PC-3 (cell line): Measurements from ENCODE around the gene TMX3.

ENCODE experiments used
- EZH2 ChIP-seq: fragments of 300-600 bp; sonication (generic); IDR thresholded peaks from one replicate; pipeline ENCODE4 v1.6.1; 2017; ENCODE audit warnings: antibody characterized with exemption, mild to moderate bottlenecking, low read length; ENCODE audit not compliant: unreplicated experiment
- EZH2phosphoT487 ChIP-seq: fragments of 300-600 bp; sonication (generic); IDR thresholded peaks from 2 replicates; pipeline ENCODE4 v1.6.1; 2018; ENCODE audit warnings: mild to moderate bottlenecking, antibody characterized with exemption, low read length, borderline replicate concordance
- TF ChIP-seq, protein P1 (sequence below): fragments of 300-600 bp; sonication (generic); conservative IDR thresholded peaks from 2 replicates; pipeline ENCODE4 v1.5.1; 2017; ENCODE audit warnings: antibody characterized with exemption, low read depth, mild to moderate bottlenecking, low read length

DNA sequence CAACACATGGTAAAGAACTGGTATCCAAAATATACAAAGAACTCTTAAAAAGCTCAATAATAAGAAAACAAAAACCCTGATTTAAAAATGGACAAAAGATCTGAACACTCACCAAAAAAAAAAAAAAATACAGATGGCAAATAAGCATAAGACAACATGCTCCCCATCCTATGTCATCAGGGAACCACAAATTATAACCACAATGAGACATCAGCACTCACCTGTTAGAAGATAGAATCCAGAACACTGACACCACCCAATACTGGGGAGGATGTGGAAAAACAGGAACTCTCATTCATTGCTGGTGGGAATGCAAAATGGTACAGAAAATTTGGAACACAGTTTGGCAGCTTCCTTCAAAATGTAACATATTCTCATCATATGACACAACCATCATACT lies 66.7 kb downstream of the TMX3 start:
- TF ChIP-seq EZH2: no peak
- TF ChIP-seq, protein P1, sequence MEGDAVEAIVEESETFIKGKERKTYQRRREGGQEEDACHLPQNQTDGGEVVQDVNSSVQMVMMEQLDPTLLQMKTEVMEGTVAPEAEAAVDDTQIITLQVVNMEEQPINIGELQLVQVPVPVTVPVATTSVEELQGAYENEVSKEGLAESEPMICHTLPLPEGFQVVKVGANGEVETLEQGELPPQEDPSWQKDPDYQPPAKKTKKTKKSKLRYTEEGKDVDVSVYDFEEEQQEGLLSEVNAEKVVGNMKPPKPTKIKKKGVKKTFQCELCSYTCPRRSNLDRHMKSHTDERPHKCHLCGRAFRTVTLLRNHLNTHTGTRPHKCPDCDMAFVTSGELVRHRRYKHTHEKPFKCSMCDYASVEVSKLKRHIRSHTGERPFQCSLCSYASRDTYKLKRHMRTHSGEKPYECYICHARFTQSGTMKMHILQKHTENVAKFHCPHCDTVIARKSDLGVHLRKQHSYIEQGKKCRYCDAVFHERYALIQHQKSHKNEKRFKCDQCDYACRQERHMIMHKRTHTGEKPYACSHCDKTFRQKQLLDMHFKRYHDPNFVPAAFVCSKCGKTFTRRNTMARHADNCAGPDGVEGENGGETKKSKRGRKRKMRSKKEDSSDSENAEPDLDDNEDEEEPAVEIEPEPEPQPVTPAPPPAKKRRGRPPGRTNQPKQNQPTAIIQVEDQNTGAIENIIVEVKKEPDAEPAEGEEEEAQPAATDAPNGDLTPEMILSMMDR: no peak
- TF ChIP-seq EZH2phosphoT487: no peak
